GM21528 (cell line): ENCODE data around the gene TES.
A peak's percentile ranks its signal among the peaks of the same experiment; 100 is the strongest.

Source experiments
- ATAC-seq: cut with Tn5 transposase; IDR thresholded peaks from one replicate; pipeline ENCODE4 v1.9.1; 2021; ENCODE audit warnings: mild to moderate bottlenecking, moderate library complexity; ENCODE audit not compliant: unreplicated experiment, low FRiP score

Gene TES

DNA sequence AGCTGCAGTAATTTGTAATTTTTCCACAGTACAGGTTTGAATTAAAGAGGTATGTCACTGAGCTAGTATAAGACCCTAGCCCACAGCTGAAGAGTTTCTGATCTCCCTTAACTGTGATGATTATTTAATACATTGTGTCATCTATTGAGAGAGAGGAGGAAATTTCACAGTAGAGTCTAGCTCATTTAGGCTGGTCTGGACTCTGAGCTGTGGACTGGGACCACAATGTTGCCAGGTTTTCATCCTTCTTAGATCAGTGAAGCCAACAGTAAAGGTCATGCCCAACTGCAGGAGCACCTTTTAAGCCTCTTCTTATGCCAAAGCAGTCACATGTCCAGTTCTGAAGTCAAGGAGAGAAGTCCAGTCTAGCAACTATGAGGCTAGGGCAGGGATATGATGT lies 8.9 kb downstream of the TES start:
- no peak for ATAC-seq

DNA sequence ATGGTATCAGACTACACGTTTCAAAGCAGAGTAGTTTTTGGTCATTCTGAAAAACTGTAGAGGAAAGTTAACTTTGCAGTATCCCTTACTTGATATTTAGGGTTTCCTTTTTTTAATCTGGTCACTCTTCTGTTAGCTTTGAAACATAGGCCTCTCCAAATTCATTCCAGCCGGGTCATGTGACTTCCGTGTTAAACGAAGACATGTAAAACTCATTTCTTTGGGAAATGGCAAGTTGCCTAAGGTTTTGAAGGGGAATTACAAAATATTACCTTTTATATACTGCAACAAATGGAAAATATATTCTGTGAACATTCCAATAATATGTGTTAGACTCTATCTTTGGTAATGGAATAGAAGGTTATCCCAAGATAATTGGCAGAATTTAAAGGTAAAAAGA lies 9.5 kb downstream of the TES start:
- ATAC-seq = no peak

GRCh38 chr7:116222501-116222900 lies 12.2 kb downstream of the TES start:
- ATAC-seq = no peak

GRCh38 chr7:116223588-116223987 lies 13.2 kb downstream of the TES start:
- ATAC-seq = no peak

- ATAC-seq = peak; percentile 53
Measured at GRCh38 chr7:116224492-116225098, 14.3 kb downstream of the TES start.

DNA sequence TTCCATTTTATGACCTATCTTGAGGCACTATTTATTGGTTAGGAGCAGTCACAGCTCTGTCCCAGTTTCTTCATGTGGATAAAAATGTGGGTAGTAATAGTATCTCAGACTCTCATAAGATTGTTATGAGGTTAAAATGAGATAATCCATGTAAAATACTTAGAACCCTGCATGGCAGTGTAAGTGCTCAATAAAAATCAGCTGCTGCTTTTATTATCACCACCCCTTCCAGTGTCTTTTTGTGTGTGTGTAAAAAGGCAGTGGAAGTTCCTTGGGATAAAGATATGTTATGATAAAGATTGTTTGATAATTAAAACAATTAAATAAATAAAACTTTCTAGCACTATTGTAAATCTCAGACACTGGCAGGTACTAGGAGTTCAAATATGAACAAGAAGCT lies 15.5 kb downstream of the TES start:
- no peak for ATAC-seq

- no peak for ATAC-seq
Measured at GRCh38 chr7:116226664-116227063, 16.3 kb downstream of the TES start.

GRCh38 chr7:116227678-116228239 lies 17.4 kb downstream of the TES start:
- ATAC-seq = no peak

DNA sequence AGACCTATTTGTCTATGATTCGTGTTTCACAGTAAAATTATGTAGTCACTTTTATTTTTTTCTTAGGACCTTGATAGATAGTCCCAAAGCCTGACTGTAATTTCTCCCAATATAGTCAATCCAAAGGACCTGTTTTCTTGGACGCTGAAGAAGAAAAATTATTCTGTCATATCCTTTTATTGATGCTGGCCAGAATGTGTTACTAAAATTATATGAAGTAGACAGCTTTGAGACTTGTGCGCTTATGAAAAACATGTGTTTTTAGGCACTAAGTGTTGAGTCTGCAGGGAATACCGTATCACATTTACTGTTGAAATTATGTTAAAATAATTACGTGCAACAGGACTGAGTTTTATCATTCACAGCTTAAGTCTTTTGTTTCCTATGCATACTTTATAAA lies 17.9 kb downstream of the TES start:
- no peak for ATAC-seq

DNA sequence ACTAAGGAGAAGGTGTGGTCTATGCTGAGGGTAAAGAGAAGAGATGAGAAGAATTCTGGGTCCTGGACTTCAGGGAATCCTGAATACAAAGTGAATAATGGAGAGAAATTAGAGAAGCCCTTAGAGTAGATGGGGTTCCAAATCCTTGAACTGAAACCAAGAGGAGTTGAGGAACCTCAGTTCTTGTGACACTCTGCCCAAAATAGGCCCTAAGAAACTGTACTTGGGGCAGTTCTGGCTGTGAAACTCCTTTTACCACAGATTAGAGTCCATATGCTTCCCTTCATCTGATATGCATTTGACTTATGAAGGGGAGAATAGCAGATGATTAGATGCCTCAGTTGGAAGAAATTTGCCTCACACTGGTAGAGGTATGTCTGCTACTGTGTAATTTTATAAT lies 19.0 kb downstream of the TES start:
- ATAC-seq = peak; percentile 44

DNA sequence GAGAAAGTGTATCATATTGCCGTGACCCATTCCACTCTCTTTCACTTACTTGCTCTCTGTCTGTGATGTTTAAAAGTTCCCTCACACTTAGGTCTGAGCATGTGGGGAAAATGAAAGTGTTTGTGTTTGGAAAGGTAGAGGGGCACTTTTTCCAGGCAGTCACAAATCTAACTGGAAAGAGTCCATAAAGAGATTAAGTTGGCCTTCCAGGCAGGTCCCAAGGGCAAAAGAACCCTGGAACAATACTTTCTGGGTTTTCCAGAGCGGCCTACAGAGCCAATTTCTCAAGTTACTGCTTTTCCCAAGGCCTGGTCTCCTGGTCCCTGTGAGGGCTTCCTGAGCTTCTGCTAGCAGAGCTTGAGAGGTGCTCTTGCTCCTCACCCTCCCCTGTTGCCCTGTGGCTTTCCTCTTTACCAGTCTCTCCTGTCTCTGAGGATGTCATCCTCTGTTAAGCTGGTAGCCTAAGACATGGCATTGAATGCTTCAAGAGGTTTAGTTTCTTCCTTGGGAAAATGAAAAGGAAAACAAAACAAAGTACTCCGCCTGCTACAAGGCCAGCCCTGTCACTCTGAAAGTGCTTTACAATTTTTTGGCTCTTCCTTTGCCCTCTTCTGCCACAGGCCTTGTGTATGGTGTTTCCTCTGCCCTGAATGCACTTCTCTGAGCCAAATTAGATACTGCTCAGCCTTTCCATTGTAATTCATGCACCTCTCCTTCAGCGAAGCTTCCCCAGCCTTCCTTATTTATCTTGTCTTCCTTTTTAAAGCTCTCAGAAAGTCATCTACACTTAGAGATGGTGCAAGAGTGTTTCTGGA lies 20.1 kb downstream of the TES start:
- ATAC-seq = no peak

- no peak for ATAC-seq
Measured at GRCh38 chr7:116231543-116231942, 21.2 kb downstream of the TES start.

- no peak for ATAC-seq
Measured at GRCh38 chr7:116231949-116232348, 21.6 kb downstream of the TES start.

GRCh38 chr7:116232350-116232749 lies 22.0 kb downstream of the TES start:
- no peak for ATAC-seq

DNA sequence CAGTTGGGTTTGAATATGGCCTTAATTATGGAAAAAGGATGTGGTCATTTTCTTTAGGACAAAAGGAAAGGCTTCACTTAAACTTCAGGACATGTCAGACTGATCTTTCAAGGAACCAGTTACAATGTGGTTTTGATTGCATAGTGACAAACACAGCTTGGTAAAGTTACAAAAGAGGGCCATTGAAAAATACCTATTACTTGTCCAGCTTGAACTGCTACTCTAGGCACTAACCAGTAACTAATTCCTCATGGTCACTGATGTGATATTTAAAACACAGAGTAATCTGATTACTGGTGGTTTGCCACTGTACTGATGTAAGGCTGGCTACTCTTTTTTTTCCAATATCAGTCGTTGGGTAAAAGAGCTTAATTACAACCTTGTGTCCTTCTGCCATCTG lies 22.6 kb downstream of the TES start:
- no peak for ATAC-seq

DNA sequence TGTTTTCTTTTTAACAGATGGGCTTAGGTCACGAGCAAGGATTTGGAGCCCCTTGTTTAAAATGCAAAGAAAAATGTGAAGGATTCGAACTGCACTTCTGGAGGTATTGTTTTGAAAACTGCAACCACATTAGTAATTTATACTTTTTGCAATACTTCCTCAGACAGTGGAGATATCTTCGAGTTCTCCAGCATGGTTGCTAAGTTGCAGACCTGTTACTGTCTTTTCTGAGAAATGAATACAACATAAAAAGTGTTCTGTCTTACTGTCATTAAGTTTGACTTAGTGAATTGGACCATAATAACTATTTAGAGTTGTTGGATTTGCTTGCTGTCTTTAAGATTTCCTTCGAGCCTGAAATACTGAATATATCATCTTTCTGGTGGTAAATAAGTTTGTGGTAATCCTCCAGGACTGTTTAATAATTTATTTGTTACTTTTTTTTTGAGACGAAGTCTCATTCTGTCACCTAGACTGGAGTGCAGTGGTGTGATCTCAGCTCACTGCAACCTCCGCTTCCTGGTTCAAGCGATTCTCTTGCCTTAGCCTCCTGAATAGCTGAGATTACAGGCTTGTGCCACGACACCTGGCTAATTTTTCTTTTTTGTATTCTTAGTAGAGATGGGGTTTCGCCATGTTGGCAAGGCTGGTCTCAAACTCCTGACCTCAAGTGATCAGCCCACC lies 24.3 kb downstream of the TES start:
- no peak for ATAC-seq

- no peak for ATAC-seq
Measured at GRCh38 chr7:116235380-116235779, 25.0 kb downstream of the TES start.

DNA sequence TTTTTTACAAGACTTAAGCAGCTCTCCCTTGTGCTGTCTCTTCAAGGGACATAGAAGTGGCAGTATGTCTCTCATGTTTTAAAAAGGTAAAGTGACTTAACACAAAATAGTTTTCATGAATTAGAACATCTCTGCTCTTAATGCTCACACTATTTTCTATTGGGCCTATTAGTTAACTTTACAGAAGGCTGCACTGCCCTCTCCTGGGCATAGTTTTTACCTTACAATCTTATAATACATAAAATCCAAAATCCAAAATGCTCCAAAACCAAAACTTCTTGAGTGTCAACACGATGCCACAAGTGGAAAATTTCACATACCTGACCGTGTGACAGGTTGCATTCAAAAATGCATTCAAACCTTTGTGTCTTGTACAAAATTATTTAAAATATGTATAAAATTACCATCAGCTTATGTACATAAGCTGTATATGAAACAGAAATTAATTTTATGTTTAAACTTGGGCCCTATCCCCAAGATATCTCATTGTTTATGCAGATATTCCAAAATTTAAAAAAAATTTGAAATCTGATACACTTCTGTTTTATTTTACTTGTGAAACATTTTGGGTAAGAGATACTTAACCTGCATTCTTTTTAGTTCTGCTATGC lies 25.8 kb downstream of the TES start:
- ATAC-seq = peak; percentile 61

DNA sequence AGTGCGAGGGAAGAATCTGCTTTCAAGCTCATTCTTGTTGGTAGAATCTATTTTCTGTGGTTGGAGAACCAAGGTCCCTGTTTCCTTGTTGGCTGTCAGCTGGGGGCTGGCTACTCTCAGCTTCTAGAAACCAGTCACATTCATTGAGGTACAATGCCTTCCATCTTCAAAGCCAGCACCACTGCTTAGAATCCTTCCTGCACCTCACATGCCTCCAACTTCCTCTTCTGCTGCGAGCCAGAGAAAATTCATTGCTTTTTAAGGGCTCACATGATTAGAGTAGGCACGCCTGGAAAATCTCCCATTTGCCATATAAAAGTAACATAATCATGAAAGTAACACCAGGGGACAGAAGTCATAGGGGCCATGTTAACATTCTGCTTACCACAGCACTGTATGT lies 28.7 kb downstream of the TES start:
- no peak for ATAC-seq

- no peak for ATAC-seq
Measured at GRCh38 chr7:116239434-116239833, 29.1 kb downstream of the TES start.
